ENCODE data around the gene TXNRD2.

The TXNRD2 gene

DNA sequence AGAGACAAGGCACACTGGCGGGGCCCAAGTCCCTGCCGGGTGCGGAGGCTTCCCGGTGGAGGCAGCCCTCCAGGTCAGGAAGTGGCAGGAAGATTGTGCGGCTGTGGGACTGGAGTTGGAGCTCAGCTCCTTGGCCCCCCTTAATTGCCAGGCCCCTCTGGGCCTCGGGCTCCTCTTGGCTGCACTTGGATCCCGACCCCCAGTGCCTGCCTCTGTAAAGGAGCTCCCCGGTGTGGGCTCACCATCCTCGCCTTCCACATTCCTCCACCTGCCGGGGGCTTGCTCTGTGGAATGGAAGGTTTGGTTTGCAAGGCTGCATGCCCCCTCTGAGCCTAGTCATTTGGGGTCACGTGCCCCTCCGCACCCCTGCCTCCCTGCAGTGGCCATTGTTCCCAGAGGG is 38.1 kb downstream of the TXNRD2 start:
- no peak for DNase-seq

DNA sequence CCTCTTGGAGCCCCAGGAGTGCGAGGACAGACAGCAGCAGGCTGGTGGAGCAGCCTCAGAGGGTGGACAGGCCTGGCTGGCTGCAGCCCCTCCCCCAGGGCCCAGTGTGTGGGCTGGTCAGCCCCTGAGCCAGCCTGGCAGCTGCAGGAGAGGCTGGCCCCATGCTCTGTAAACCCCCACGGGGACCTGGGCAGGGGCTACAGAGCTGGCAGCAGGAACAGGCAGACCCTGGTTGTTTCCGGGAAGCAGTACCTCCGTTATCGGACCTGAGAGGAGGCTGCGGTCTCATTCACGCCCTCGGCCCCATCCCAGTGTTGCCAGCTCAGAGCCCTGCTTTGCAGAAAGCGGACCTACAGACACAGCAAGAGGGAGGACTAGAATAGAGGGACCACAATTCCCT is 38.6 kb downstream of the TXNRD2 start:
- no peak for DNase-seq

DNA sequence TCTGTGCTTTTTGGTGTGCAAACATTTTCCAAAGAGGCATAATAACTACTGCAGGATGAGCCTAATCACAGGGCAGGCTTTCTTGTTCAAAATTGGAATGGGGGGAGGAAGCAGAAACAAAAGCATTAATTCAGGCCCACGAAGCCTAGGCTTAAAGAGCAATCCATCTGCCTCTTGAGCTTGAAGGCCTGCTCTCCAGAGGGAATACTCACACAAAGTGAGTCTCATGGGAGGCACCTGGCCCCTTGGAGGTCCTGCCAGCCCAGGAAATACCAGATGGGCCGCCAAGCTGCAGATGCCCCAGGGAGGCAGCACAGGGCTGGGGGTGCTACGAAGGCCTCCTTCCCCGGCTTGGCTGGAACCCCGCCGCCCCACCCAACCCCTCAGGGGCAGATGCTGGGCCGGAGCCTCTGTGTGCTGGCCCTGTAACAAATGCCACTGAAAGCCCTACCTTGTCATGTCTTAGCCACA is 39.3 kb downstream of the TXNRD2 start:
- DNase-seq, result no peak

DNA sequence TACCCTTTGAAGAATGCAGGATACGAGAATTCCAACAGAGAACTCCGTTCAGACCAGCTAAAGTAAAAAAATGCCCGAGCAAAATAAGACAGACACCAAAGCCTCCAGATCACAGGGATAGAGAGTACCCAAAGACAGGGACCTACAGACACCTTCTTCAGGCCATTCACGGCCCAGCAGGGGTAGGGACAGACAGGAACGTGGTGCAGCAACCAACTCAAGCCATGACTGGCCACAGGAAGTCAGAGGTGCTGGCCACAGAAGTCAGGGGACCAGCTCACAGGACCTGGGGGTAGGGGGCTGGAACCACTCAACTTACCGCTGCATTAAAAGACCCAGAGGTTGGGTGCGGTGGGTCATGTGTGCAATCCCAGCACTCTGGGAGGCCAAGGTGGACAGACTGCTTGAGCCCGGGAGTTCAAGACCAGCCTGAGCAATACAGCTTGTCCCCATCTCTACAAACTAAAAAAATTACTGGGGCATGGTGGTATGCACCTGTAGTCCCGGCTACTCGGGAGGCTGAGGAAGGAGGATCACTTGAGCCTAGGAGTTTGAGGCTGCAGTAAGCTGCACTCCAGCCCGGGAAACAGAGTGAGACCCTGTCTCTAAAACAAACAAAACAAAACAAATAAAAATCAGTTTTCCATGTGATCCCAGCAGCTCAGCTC is 39.9 kb downstream of the TXNRD2 start:
- DNase-seq, result no peak

- no peak for DNase-seq
These were observed 40.7 kb downstream of the TXNRD2 start for GRCh38 chr22:19900707-19901436.

GRCh38 chr22:19898831-19899567 is 42.6 kb downstream of the TXNRD2 start:
- no peak for DNase-seq

GRCh38 chr22:19898145-19898544 is 43.5 kb downstream of the TXNRD2 start:
- DNase-seq, result no peak

- no peak for DNase-seq
These were observed 43.9 kb downstream of the TXNRD2 start for GRCh38 chr22:19897726-19898125.

DNA sequence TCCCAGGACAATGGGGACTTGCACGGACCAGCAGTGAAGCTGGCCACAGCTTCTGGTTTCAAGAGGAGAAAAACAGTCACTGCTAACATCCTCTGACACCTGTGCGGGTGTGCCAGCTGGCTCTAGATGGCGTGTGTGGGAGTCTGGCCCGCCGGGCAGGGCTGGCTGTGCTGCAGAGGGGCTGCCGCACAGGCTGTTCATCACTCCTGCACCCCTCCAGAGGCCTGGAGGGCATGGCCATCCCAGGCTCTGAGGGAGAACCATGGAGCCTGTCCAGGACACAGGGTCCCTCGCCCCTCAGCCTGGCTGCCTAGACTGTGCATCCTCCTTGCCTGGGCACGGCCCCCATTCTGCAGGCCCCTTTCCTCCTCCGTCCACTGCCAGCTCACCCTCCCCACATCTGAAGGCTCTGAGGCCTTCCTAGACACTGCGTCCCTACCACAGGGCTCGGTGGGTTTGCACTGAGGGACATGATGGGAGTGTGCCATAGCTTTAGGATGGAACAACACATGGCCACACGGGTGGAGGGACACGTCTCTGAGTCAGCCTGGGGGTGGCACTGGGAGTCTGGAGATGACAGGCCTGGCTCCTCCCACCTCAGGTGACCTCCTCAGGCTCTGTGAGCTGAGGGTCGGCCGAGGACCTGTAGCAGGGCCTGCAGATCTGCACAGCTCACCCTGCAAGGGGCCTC is 44.8 kb downstream of the TXNRD2 start:
- no peak for DNase-seq

DNA sequence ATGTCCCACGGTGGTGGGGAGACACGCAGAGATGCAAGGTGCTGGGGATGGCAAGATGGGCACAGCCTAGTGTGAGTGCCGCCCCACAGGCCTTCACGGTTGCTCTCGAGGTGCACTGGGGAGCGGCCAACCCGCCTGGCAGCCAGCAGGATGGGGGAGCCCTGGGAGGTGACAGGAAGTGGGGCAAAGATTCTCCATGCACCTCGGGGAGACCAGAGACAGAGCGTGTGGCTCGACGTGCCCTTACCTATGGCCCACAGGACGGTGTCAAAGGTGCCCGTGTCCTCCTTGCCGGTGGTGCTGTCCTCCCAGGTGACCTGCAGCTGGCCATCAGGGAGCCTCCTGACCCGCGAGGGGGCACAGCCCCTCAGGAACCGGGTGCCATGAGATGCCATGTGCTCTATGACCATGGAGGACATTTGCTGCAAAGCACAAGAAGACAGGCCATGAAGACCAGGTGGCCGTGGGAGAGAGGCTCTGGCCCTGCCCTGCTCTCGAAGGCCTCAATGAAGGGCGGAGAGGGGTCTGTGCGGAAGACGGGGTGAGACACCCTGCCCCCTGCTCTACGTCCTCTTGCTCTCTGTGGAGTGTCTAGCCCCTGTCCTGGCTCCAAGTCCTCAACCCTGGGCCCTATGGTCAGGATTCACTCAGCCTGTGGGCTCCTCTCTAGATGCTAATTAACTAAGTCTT is 46.3 kb downstream of the TXNRD2 start:
- DNase-seq, result no peak

- DNase-seq, result no peak
These were observed 48.3 kb downstream of the TXNRD2 start for GRCh38 chr22:19893363-19893762.

- no peak for DNase-seq
These were observed 48.7 kb downstream of the TXNRD2 start for GRCh38 chr22:19892925-19893324.

DNA sequence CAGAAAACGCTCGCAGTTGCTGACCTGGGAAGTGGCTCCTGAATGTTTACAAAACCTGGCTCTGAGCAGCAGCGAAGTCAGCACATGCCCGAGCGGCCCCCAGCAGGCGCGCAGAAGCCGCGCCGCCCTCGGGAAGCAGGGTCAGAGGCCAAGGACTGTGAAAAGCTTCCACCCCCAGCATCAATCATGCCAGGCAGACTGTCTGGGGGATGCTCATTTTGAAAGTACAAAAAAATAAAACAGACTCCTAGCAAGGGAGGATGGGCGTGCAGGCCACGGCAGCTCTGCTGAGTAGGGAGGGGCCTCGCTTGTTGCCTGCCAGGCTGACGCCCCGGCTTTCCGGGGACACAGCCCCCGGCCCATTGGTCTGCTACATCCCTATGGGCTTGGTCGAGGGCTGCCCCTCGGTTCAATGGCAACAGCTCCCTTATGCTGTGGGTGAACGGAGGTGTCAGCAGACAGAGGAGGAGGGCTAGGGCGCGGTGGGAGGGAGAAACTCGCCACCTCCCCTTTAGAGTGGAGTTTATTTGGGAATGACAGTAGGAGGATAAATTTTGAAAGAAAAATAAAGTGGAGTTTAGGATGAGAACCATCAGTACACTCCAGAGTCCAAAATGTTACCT is 49.2 kb downstream of the TXNRD2 start:
- DNase-seq, result peak in 1 of 2 donors; percentile 32

DNA sequence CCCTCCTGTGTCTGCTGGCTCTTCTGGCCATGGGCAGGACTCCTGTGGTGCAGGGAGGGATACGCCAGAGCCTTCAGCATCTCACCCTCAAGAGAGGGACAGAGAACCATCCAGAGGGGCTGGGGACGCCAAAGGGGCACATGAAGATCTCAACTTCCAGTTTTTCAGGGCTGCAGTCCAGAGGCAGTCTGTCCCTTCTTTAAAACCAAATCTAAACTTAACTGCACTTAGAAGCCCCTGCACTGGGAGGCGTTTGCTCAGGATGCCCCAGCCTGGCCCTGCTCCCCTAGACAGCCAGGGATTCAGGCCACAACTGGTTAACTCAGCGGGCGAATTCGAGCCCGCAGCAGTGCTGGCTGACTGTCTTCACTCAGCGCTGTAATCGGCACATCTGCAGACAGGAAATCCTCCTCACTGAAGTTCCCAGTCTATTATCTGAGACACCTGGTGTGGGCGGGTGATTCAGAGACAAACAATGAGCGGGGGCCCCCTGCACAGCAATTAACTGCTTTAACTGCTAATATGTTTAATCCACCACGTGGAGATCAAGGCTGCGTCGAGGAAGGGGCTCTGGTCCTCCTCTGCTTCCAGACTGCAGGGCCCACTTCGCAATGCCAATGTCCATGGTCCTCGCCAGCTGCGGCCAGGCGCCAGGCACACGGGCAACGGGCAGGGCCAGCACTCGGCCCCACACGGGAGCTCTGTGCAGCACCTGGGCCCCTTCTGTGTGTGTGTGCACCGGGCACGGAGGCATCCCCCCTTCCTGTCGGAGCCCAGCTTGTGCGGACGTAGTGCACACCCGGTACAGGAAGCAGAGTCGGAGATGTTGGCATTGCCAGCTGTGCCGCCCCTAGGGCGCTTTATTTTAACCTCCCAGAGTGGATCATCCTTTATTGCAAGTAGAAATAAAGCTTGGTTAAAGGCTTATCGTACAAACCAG is 50.0 kb downstream of the TXNRD2 start:
- peak in 1 of 2 donors; percentile 92 for DNase-seq

- DNase-seq, result no peak
These were observed 50.9 kb downstream of the TXNRD2 start for GRCh38 chr22:19890502-19891316.

DNA sequence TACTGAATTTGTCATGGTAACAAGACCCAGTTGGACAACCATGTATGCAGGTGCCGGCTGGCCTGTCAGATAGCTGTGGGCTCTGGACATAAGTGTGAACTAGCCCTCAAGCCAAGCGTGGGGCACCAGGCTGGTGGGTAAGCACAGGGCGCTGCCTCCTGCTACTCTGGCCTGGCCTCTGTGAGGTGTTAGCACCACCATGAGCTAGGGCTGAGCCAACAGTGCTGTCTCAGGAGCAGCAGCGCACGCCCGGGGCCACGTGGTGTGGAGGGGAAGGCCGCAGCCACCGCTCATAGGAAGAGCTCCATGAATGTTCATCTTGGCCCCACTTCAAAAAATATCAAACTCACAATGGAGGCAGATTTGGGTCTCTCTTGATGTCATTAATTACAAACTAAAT is 51.7 kb downstream of the TXNRD2 start:
- DNase-seq, result no peak

- no peak for DNase-seq
These were observed 53.4 kb downstream of the TXNRD2 start for GRCh38 chr22:19888131-19888746.

DNA sequence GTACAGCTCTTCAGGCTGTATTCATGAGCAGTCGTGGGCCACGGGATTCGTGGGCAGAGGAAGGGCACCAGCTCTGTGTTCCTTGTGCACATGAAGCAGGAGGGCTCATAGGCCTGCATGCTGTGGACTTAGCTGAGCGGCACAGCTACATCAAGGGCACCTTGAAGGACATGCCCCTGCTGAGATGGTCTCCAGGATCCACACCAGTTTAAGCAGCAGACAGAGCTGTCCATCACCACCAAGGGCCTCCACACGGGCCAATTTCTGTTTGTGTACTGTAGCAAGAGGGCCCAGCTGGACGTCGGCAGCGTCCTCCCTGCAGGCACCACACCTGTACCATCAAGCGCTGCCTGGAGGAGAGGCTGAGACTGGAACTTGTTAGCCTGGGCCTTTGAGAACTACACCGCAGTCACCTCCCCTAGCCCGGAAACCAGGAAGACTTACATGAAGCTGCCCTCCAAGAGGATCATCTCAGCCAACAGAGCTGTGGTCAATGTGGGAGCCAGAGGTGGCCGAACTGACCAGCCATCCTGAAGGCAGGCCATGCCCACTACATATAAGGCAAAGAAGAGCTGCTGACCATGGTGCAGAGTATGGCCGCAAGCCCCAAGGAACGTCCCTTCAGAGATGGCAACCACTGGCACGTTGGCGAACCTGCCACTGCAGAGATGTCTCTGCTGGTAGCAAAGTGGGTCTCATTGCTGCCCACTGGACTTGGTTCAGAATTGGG is 54.2 kb downstream of the TXNRD2 start:
- DNase-seq, result peak in 1 of 2 donors; percentile 13

Measured in bone marrow (tissue), 2 donors.